ENCODE measurements around the gene WFIKKN1.

WFIKKN1 gene

DNA sequence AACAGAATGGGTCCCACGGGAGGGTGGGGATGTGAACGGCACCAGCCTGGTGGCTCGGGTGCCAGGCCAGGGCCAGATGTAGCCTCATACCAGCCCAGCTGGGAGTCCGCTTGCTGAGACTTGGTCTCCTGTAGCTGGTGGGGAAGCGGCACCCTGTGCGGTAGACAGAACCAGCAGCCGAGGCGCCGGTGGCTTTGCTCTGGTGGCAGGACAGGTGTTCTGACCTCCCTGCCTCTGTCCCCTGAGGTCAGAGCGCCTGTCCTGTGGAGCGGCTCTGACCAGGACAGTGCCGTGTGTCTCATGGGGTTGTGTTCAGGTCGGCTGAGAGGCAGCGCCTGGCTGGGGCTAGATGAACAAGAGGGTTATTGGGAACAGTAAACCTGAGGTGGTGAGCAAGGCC lies 20.8 kb upstream of the WFIKKN1 start:
- no peak for DNase-seq
- Histone ChIP-seq H3K4me1 (no peaks in the 10 kb centered on the region), H3K4me3 (ENCODE audit: low read depth, low read length) (no peak overlapping the region), H3K36me3 (no peaks in the 10 kb centered on the region), H3K9me3 (no peaks in the 10 kb centered on the region), H3K27me3 (no peaks in the 10 kb centered on the region)
- TF ChIP-seq, protein P1, sequence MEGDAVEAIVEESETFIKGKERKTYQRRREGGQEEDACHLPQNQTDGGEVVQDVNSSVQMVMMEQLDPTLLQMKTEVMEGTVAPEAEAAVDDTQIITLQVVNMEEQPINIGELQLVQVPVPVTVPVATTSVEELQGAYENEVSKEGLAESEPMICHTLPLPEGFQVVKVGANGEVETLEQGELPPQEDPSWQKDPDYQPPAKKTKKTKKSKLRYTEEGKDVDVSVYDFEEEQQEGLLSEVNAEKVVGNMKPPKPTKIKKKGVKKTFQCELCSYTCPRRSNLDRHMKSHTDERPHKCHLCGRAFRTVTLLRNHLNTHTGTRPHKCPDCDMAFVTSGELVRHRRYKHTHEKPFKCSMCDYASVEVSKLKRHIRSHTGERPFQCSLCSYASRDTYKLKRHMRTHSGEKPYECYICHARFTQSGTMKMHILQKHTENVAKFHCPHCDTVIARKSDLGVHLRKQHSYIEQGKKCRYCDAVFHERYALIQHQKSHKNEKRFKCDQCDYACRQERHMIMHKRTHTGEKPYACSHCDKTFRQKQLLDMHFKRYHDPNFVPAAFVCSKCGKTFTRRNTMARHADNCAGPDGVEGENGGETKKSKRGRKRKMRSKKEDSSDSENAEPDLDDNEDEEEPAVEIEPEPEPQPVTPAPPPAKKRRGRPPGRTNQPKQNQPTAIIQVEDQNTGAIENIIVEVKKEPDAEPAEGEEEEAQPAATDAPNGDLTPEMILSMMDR (IDR thresholded peaks at IDR 0.05; ENCODE audit: low read depth, low read length): no peak

DNA sequence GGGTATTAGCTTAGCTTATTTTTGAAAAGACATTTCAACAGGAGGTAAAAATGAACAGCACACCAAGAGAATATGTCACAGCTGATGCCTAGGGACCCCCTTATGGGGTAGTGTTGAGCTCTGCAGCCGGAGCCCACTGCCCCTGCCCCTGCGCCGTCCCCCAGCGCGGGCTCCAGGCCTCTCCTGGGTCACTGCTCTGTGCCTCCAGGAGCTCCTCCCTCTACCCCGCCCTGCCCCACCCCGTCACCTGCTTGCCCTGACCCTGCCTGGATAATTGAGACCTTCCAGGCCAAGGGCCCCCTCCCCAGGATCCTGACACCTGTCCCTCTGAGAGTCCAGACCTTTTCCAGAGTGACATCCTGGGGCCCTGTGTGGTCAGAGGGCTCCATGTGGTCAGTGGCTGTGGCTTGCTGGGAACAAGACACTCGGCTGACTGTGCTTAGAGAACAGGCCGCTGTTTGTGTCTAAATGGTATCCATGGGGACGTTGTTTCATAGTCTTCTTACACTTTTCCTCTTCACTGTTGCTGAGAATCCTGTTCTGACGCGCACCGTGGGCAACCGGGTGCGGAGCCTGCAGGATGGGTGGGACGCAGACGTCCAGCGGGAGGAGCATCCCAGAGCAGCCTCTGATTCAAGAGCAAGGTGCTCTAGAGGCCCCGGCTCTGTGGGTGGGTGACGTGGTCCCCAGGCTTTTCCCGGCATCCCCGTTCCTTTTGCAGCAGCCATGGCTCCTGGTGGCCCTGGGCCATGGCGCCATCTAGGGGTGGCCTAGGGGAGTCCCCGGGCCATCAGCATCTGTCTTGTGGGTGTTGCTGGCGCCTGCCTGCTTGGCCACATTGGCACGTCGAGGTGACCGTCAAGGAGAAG lies 20.0 kb upstream of the WFIKKN1 start:
- H3K27me3 ChIP-seq: no peaks in the 10 kb centered on the region
- no peaks in the 10 kb centered on the region for H3K9me3 ChIP-seq
- no peaks in the 10 kb centered on the region for H3K36me3 ChIP-seq
- DNase-seq: peak; percentile 58
- TF ChIP-seq, protein P1 (IDR thresholded peaks at IDR 0.05; ENCODE audit: low read depth, low read length): peak; percentile 56
- H3K4me1 ChIP-seq: no peaks in the 10 kb centered on the region
- H3K4me3 ChIP-seq (ENCODE audit: low read depth, low read length): no peak overlapping the region

DNA sequence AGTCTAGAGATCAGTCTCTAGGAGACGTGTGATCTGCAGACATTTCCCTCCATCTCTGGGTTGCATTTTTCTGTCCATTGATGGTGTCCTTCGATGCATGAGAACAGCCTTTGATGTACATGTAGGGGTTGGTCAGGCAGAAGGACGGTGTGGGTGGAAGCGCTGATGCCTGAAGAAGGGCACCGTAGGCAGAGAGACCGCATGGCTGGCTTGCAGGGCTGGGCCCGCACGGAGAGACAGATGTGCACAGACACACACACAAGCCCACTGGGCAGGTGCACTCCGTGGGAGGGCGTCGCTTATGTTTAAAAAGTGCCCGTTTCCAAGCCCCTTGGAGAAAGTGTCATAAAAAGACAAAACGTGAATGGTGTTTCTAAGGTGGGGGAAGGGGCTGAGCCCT lies 15.7 kb upstream of the WFIKKN1 start:
- Histone ChIP-seq H3K4me1 (no peaks in the 10 kb centered on the region), H3K27me3 (no peaks in the 10 kb centered on the region), H3K4me3 (ENCODE audit: low read depth, low read length) (no peak overlapping the region), H3K36me3 (no peaks in the 10 kb centered on the region), H3K9me3 (no peaks in the 10 kb centered on the region)
- TF ChIP-seq, protein P1 (IDR thresholded peaks at IDR 0.05; ENCODE audit: low read depth, low read length): no peak
- no peak for DNase-seq

DNA sequence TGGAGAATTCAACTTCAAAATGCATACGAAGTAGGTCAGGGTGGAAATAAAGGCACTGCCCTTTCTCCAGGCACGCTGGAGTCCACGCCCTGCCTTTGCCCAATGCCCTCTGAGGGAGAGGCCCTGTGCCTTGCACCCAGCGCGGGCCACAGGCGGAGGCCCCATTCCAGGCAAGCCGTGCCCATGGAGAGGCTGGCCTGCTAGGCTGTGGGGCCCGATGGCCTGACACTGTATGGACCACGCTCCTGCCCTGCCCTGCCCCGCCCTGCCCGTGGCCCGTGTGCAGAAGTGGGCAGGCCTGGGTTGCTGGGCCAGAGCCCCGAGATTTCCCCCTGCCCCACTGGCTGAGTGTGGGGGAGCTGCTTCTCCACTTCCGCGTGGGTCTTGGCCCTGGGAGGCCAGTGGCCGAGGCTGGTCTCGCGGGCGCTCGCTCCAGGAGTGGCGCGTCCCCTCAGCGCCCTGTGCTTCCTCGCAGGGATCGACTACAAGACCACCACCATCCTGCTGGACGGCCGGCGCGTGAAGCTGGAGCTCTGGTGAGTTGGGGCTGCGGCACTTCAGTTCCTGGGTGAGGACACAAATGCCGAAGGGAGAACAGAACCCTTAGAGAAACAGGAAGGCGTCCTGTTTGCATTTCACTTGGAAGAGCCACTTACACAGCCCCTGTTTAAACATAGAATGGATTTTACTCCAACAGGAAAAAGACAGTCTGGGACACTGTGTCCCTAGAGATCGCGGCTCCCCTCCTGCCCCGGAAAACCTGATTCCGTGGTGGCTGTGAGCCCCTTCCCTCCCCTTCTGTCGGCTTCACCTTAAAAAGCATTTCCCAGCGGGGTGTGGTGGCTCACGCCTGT lies 13.8 kb upstream of the WFIKKN1 start:
- Histone ChIP-seq H3K36me3 (no peaks in the 10 kb centered on the region), H3K4me3 (ENCODE audit: low read depth, low read length) (no peak overlapping the region), H3K4me1 (peaks cover 7% of the 10 kb centered on the region), H3K9me3 (no peaks in the 10 kb centered on the region), H3K27me3 (peaks cover 4% of the 10 kb centered on the region; the same call in 1 of the 2 replicates)
- DNase-seq: no peak
- TF ChIP-seq, protein P1 (IDR thresholded peaks at IDR 0.05; ENCODE audit: low read depth, low read length): no peak

DNA sequence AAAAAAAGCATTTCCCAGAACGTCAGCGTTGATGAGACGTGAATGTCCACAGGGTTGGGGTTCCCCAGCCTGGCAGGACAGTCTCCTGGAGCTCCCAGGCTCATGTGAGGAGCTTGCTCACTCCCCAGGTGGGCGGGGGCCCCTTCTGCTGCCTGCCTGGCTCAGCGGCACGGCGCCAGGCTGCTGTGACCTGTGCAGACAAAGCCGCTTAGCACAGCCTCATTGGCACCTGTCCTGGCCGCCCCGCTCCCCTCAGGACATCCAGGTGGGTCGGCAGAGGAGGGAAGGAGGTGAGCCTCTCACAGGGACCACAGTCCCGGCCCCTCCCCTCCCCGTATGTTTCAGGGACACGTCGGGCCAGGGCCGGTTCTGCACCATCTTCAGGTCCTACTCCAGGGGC lies 12.9 kb upstream of the WFIKKN1 start:
- DNase-seq: no peak
- H3K4me3 ChIP-seq (ENCODE audit: low read depth, low read length): no peak overlapping the region
- TF ChIP-seq, protein P1 (IDR thresholded peaks at IDR 0.05; ENCODE audit: low read depth, low read length): no peak
- peaks cover 4% of the 10 kb centered on the region; the same call in 1 of the 2 replicates for H3K27me3 ChIP-seq
- H3K4me1 ChIP-seq: peaks cover 10% of the 10 kb centered on the region
- H3K9me3 ChIP-seq: no peaks in the 10 kb centered on the region
- H3K36me3 ChIP-seq: no peaks in the 10 kb centered on the region

Measured in BE2C (cell line).